ENCODE data around the gene EIF4E2.

DNA sequence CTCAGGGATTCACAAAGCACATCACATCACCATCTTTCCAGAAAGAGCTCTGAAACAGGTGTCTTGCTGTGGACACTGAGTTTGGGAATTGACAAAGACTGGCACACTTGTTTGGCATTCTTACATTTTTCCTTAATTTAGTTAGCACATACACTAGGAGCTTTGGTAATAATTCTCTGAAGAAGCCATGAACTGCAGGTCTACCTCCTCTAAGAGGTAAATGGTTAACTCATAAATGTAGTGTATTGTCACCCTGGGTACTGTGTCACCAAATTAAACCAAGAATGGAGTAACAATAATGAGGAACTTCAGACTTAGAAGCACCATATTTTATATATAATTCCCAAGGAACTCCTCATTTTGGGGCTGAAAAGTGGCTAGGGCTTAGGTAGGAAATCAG, 22.6 kb downstream of the EIF4E2 start:
- TF ChIP-seq, protein P1, sequence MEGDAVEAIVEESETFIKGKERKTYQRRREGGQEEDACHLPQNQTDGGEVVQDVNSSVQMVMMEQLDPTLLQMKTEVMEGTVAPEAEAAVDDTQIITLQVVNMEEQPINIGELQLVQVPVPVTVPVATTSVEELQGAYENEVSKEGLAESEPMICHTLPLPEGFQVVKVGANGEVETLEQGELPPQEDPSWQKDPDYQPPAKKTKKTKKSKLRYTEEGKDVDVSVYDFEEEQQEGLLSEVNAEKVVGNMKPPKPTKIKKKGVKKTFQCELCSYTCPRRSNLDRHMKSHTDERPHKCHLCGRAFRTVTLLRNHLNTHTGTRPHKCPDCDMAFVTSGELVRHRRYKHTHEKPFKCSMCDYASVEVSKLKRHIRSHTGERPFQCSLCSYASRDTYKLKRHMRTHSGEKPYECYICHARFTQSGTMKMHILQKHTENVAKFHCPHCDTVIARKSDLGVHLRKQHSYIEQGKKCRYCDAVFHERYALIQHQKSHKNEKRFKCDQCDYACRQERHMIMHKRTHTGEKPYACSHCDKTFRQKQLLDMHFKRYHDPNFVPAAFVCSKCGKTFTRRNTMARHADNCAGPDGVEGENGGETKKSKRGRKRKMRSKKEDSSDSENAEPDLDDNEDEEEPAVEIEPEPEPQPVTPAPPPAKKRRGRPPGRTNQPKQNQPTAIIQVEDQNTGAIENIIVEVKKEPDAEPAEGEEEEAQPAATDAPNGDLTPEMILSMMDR (conservative IDR thresholded peaks at IDR 0.05; ENCODE audit: low read depth, low read length), result no peak
- TF ChIP-seq POLR2A (IDR thresholded peaks at IDR 0.05; ENCODE audit: low read depth, low read length), result no peak
- no peak for TF ChIP-seq RFX5 (IDR thresholded peaks at IDR 0.05; ENCODE audit: low read depth, low read length)
- TF ChIP-seq SMC3 (IDR thresholded peaks at IDR 0.05; ENCODE audit: low read depth, low read length), result no peak
- no peak for TF ChIP-seq NFE2L2 (IDR thresholded peaks at IDR 0.05; ENCODE audit: low read depth, low read length)
- TF ChIP-seq BHLHE40 (IDR thresholded peaks at IDR 0.05; ENCODE audit: low read depth, low read length), result no peak
- TF ChIP-seq MAFK (IDR thresholded peaks at IDR 0.05; ENCODE audit: low read depth, low read length), result no peak
- TF ChIP-seq CHD1 (IDR thresholded peaks at IDR 0.05; ENCODE audit: low read depth, low read length), result no peak
- TF ChIP-seq, protein P2, sequence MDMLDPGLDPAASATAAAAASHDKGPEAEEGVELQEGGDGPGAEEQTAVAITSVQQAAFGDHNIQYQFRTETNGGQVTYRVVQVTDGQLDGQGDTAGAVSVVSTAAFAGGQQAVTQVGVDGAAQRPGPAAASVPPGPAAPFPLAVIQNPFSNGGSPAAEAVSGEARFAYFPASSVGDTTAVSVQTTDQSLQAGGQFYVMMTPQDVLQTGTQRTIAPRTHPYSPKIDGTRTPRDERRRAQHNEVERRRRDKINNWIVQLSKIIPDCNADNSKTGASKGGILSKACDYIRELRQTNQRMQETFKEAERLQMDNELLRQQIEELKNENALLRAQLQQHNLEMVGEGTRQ (IDR thresholded peaks at IDR 0.05; ENCODE audit: low read depth, low read length), result no peak
- TF ChIP-seq, protein P3, sequence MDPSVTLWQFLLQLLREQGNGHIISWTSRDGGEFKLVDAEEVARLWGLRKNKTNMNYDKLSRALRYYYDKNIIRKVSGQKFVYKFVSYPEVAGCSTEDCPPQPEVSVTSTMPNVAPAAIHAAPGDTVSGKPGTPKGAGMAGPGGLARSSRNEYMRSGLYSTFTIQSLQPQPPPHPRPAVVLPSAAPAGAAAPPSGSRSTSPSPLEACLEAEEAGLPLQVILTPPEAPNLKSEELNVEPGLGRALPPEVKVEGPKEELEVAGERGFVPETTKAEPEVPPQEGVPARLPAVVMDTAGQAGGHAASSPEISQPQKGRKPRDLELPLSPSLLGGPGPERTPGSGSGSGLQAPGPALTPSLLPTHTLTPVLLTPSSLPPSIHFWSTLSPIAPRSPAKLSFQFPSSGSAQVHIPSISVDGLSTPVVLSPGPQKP (IDR thresholded peaks at IDR 0.05; ENCODE audit: borderline replicate concordance, low read depth, low read length), result no peak
- no peak for TF ChIP-seq RAD21 (IDR thresholded peaks at IDR 0.05; ENCODE audit: low read length)

Data from IMR-90 (cell line).